Measurements from ENCODE around the gene LRP5. TPM values are rescaled to one million over a fixed set of nuclear protein-coding genes. Genes with fewer than 3 reads are reported as not detected.
A peak's percentile ranks its signal among the peaks of the same experiment; 100 is the strongest.

LRP5 gene
- total RNA-seq, 2 donors from 2014 or later: 48.3 to 57.1 TPM

GRCh38 chr11:68328374-68329091 lies 16.1 kb downstream of the LRP5 start:
- no peaks in the 10 kb centered on the region for H3K4me1 ChIP-seq (replicated peaks)
- peak overlapping the region in 1 of 2 donors; percentile 6 for H3K27ac ChIP-seq
- DNase-seq (ENCODE audit: low spot score): no peak
- intact Hi-C loops (cut with DNase I): no loop called here
- no peaks in the 10 kb centered on the region for H3K9me3 ChIP-seq
- H3K27me3 ChIP-seq (replicated peaks; ENCODE audit: insufficient read depth): no peaks in the 10 kb centered on the region
- WGBS: 32% methylated on average over 25 of the region's 25 CpGs
- H3K36me3 ChIP-seq: no peaks in the 10 kb centered on the region
- H3K4me3 ChIP-seq: no peak overlapping the region
- TF ChIP-seq POLR2AphosphoS5 (IDR thresholded peaks at IDR 0.05): peak; percentile 43
- TF ChIP-seq CTCF (IDR thresholded peaks at IDR 0.05): no peak

- WGBS: 81% methylated on average over 7 of the region's 7 CpGs
- Histone ChIP-seq H3K36me3 (no peaks in the 10 kb centered on the region), H3K4me3 (no peak overlapping the region), H3K9me3 (no peaks in the 10 kb centered on the region), H3K4me1 (replicated peaks) (no peaks in the 10 kb centered on the region), H3K27ac (no peak overlapping the region), H3K27me3 (replicated peaks; ENCODE audit: insufficient read depth) (no peaks in the 10 kb centered on the region)
- intact Hi-C loops (cut with DNase I): no loop called here
- TF ChIP-seq CTCF (IDR thresholded peaks at IDR 0.05): no peak
- no peak for TF ChIP-seq POLR2A (IDR thresholded peaks at IDR 0.05)
- no peak for TF ChIP-seq POLR2AphosphoS5 (IDR thresholded peaks at IDR 0.05)
- no peak for DNase-seq (ENCODE audit: low spot score)
Observed at GRCh38 chr11:68329536-68329935, 17.1 kb downstream of the LRP5 start.

GRCh38 chr11:68329978-68330699 lies 17.7 kb downstream of the LRP5 start:
- Histone ChIP-seq H3K4me3 (no peak overlapping the region), H3K27me3 (replicated peaks; ENCODE audit: insufficient read depth) (no peaks in the 10 kb centered on the region), H3K27ac (no peak overlapping the region), H3K36me3 (no peaks in the 10 kb centered on the region), H3K9me3 (no peaks in the 10 kb centered on the region), H3K4me1 (replicated peaks) (no peaks in the 10 kb centered on the region)
- DNase-seq (ENCODE audit: low spot score): no peak
- TF ChIP-seq CTCF (IDR thresholded peaks at IDR 0.05) (no peak), POLR2AphosphoS5 (IDR thresholded peaks at IDR 0.05) (no peak), POLR2A (IDR thresholded peaks at IDR 0.05) (no peak)
- 71% methylated on average over 12 of the region's 13 CpGs for WGBS
- intact Hi-C loops (cut with DNase I): no loop called here

GRCh38 chr11:68330700-68331337 lies 18.4 kb downstream of the LRP5 start:
- intact Hi-C loops (cut with DNase I): no loop called here
- Histone ChIP-seq H3K36me3 (no peaks in the 10 kb centered on the region), H3K27ac (no peak overlapping the region), H3K4me3 (no peak overlapping the region), H3K27me3 (replicated peaks; ENCODE audit: insufficient read depth) (no peaks in the 10 kb centered on the region), H3K9me3 (no peaks in the 10 kb centered on the region), H3K4me1 (replicated peaks) (no peaks in the 10 kb centered on the region)
- TF ChIP-seq POLR2AphosphoS5 (IDR thresholded peaks at IDR 0.05) (no peak), CTCF (IDR thresholded peaks at IDR 0.05) (no peak), POLR2A (IDR thresholded peaks at IDR 0.05) (no peak)
- 81% methylated on average over 16 of the region's 16 CpGs for WGBS
- no peak for DNase-seq (ENCODE audit: low spot score)
